WI38 (cell line): ENCODE measurements around the gene PCLO.

ENCODE experiments used
- H3K4me3 ChIP-seq: 2 replicates; pipeline ENCODE4 v1.5.1; 2011; ENCODE audit warnings: low read depth, mild to moderate bottlenecking, control low read depth, low read length
- CTCF ChIP-seq: IDR thresholded peaks from 2 replicates; pipeline ENCODE4 v1.5.1; 2012; ENCODE audit warnings: low read depth, mild to moderate bottlenecking, control low read depth, low read length

PCLO gene

GRCh38 chr7:83055197-83055596, 107.5 kb downstream of the PCLO start:
- TF ChIP-seq CTCF, result no peak
- H3K4me3 ChIP-seq, result no peak overlapping the region

GRCh38 chr7:83054472-83054871, 108.2 kb downstream of the PCLO start:
- TF ChIP-seq CTCF, result no peak
- H3K4me3 ChIP-seq, result no peak overlapping the region

GRCh38 chr7:83053965-83054364, 108.7 kb downstream of the PCLO start:
- no peak for TF ChIP-seq CTCF
- no peak overlapping the region for H3K4me3 ChIP-seq

GRCh38 chr7:83040484-83040883, 122.2 kb downstream of the PCLO start:
- no peak for TF ChIP-seq CTCF
- H3K4me3 ChIP-seq, result no peak overlapping the region

- no peak overlapping the region for H3K4me3 ChIP-seq
- no peak for TF ChIP-seq CTCF
These were observed 123.9 kb downstream of the PCLO start for GRCh38 chr7:83038787-83039186.

GRCh38 chr7:83036721-83037380, 125.8 kb downstream of the PCLO start:
- H3K4me3 ChIP-seq, result no peak overlapping the region
- TF ChIP-seq CTCF, result no peak

GRCh38 chr7:83036130-83036529, 126.6 kb downstream of the PCLO start:
- no peak overlapping the region for H3K4me3 ChIP-seq
- no peak for TF ChIP-seq CTCF
